Esophagus muscularis mucosa (tissue), 4 donors: ENCODE data around the gene CLCN3. TPM values are rescaled to one million over a fixed set of nuclear protein-coding genes. Genes with fewer than 3 reads are reported as not detected.

Experiments
- DNase-seq: peaks from one replicate; pipeline ENCODE4 v3.0.0-alpha.2; 2017; ENCODE audit errors: extremely low spot score
- H3K27ac ChIP-seq, 4 donors: fragments of 200-600 bp; sonication (generic); replicated peaks in 1 of 4; 1 replicate in 3 of 4; 2 replicates in 1 of 4; pipeline ENCODE4 v1.5.1; 2016 to 2019; ENCODE audit warnings: mild to moderate bottlenecking in 1 of 4
- H3K27me3 ChIP-seq, 4 donors: fragments of 200-600 bp; sonication (generic); one replicate each; pipeline versions ENCODE4 v1.5.1 to v1.6.0; 2016 to 2019
- H3K36me3 ChIP-seq, 4 donors: fragments of 200-600 bp; sonication (generic); one replicate each; pipeline ENCODE4 v1.5.1; 2016 to 2019
- H3K4me1 ChIP-seq, 4 donors: fragments of 200-600 bp; sonication (generic); one replicate each; pipeline ENCODE4 v1.5.1; 2016 to 2019
- H3K4me3 ChIP-seq, 4 donors: fragments of 200-600 bp; sonication (generic); 1 replicate in 2 of 4; 2 replicates in 2 of 4; pipeline ENCODE4 v1.5.1; 2016 to 2019; ENCODE audit warnings: mild to moderate bottlenecking in 4 of 4, moderate library complexity in 1 of 4
- H3K9me3 ChIP-seq, 4 donors: fragments of 200-600 bp; sonication (generic); 1 replicate in 3 of 4; 2 replicates in 1 of 4; pipeline ENCODE4 v1.5.1; 2016 to 2019
- CTCF ChIP-seq, 3 experiments: fragments of 200-600 bp in 2 of 3; fragments of 450-650 bp in 1 of 3; sonication (generic) in 2 of 3; IDR thresholded peaks; one replicate each; pipeline ENCODE4 v1.5.1; 2017 to 2019; ENCODE audit warnings: antibody characterized with exemption in 3 of 3, mild to moderate bottlenecking in 2 of 3, moderate library complexity in 1 of 3
- EP300 ChIP-seq: sonication (generic); formaldehyde crosslinking; IDR thresholded peaks from one replicate; pipeline ENCODE4 v1.6.1; 2017; ENCODE audit warnings: antibody characterized with exemption
- POLR2A ChIP-seq: fragments of 450-650 bp; IDR thresholded peaks from one replicate; pipeline ENCODE4 v1.6.1; 2017; ENCODE audit warnings: antibody characterized with exemption, moderate library complexity, mild to moderate bottlenecking, low read depth
- POLR2AphosphoS5 ChIP-seq, 2 donors: sonication (generic); formaldehyde crosslinking; IDR thresholded peaks; one replicate each; pipeline ENCODE4 v1.6.1; 2017; ENCODE audit warnings: antibody characterized with exemption in 2 of 2
- WGBS: methylation state at CpG from one replicate; pipeline ENCODE4 v1.1.5; 2018; 5-methylcytosine and 5-hydroxymethylcytosine counted together
- intact Hi-C: fragments of 100-400 bp; cut with DNase I; formaldehyde crosslinking; loops from one replicate; pipeline ENCODE4 v1.15.1; 2023
- total RNA-seq, 4 donors: library from RNA; depleted of rRNA; stranded (reverse); fragments of >200 nt; gene quantifications; one replicate each; pipeline versions ENCODE4 v1.1.0 to v1.2.1, GENCODE V29; 2016

The CLCN3 gene
- total RNA-seq, 4 donors from 2014 or later: 11.2 to 17.7 (median 14.9) TPM

GRCh38 chr4:169682372-169683047, 62.1 kb downstream of the CLCN3 start:
- WGBS: 90% methylated on average over 4 of the region's 4 CpGs
- Histone ChIP-seq H3K9me3 (no peaks in the 10 kb centered on the region), H3K27ac (no peak overlapping the region), H3K4me3 (no peak overlapping the region), H3K4me1 (no peaks in the 10 kb centered on the region), H3K36me3 (peaks cover 4 to 27% (median 15%) of the 10 kb centered on the region in 4 donors), H3K27me3 (no peaks in the 10 kb centered on the region)
- DNase-seq: no peak
- no peak for TF ChIP-seq EP300
- no peak for TF ChIP-seq POLR2AphosphoS5 (IDR thresholded peaks at IDR 0.05)
- no peak for TF ChIP-seq POLR2A
- TF ChIP-seq CTCF (IDR thresholded peaks at IDR 0.05): no peak
- intact Hi-C loops: no loop called here

GRCh38 chr4:169689681-169690080, 69.3 kb downstream of the CLCN3 start:
- Histone ChIP-seq H3K27ac (no peak overlapping the region), H3K36me3 (peaks cover 0 to 36% (median 14%) of the 10 kb centered on the region in 4 donors), H3K27me3 (no peaks in the 10 kb centered on the region), H3K4me1 (no peaks in the 10 kb centered on the region), H3K9me3 (no peaks in the 10 kb centered on the region), H3K4me3 (no peak overlapping the region)
- no peak for DNase-seq
- TF ChIP-seq EP300 (no peak), POLR2A (no peak), CTCF (IDR thresholded peaks at IDR 0.05) (no peak), POLR2AphosphoS5 (IDR thresholded peaks at IDR 0.05) (no peak)
- intact Hi-C loops: no loop called here
- WGBS: 97% methylated on average over 1 of the region's 1 CpG

- no peak for TF ChIP-seq POLR2AphosphoS5 (IDR thresholded peaks at IDR 0.05)
- no peak for TF ChIP-seq EP300
- TF ChIP-seq CTCF (IDR thresholded peaks at IDR 0.05): no peak
- no peak for TF ChIP-seq POLR2A
- Histone ChIP-seq H3K27me3 (no peaks in the 10 kb centered on the region), H3K36me3 (peaks cover 0 to 34% (median 14%) of the 10 kb centered on the region in 4 donors), H3K4me3 (no peak overlapping the region), H3K4me1 (no peaks in the 10 kb centered on the region), H3K27ac (no peak overlapping the region), H3K9me3 (no peaks in the 10 kb centered on the region)
- no peak for DNase-seq
- 93% methylated on average over 5 of the region's 5 CpGs for WGBS
- intact Hi-C loops: no loop called here
Measured at GRCh38 chr4:169690787-169691186, 70.4 kb downstream of the CLCN3 start.

GRCh38 chr4:169698331-169698730, 78.0 kb downstream of the CLCN3 start:
- Histone ChIP-seq H3K4me3 (no peak overlapping the region), H3K9me3 (no peaks in the 10 kb centered on the region), H3K27me3 (no peaks in the 10 kb centered on the region), H3K27ac (no peak overlapping the region), H3K4me1 (no peaks in the 10 kb centered on the region), H3K36me3 (peaks cover 7 to 42% (median 25%) of the 10 kb centered on the region in 4 donors)
- intact Hi-C loops: no loop called here
- WGBS: 94% methylated on average over 5 of the region's 5 CpGs
- TF ChIP-seq POLR2A: no peak
- no peak for TF ChIP-seq POLR2AphosphoS5 (IDR thresholded peaks at IDR 0.05)
- no peak for DNase-seq

- Histone ChIP-seq H3K27me3 (no peaks in the 10 kb centered on the region), H3K9me3 (no peaks in the 10 kb centered on the region), H3K36me3 (peaks cover 0 to 28% (median 8%) of the 10 kb centered on the region in 4 donors), H3K4me1 (no peaks in the 10 kb centered on the region), H3K27ac (peak overlapping the region in 3 of 4 donors; percentile 8 to 52 (median 12)), H3K4me3 (no peak overlapping the region)
- intact Hi-C loops: no loop called here
- TF ChIP-seq EP300: no peak
- TF ChIP-seq CTCF (IDR thresholded peaks at IDR 0.05): no peak
- no peak for TF ChIP-seq POLR2AphosphoS5 (IDR thresholded peaks at IDR 0.05)
- no peak for TF ChIP-seq POLR2A
- 51% methylated on average over 2 of the region's 2 CpGs for WGBS
- DNase-seq: no peak
Measured at GRCh38 chr4:169707958-169708643, 87.7 kb downstream of the CLCN3 start.
